Measurements from ENCODE around the gene SLC6A18. TPM values are rescaled to one million over a fixed set of nuclear protein-coding genes. Genes with fewer than 3 reads are reported as not detected.

Gene SLC6A18
- total and polyA plus RNA-seq, 2 of the 13 experiments (the other 11 are each of a cell fraction or from before 2014, with no cell fraction given), result not detected

GRCh38 chr5:1185629-1186350, 39.4 kb upstream of the SLC6A18 start (continued):
- TF ChIP-seq CEBPZ (IDR thresholded peaks at IDR 0.05; ENCODE audit: low read length), result no peak
- peak; percentile 34; the same call in 1 of the 2 replicates for TF ChIP-seq ZNF263 (CRISPR knock-in tag; IDR thresholded peaks at IDR 0.05)
- TF ChIP-seq FOSL2 (CRISPR knock-in tag; IDR thresholded peaks at IDR 0.05), result peak; percentile 42
- TF ChIP-seq NFIB (CRISPR knock-in tag; IDR thresholded peaks at IDR 0.05; ENCODE audit: borderline replicate concordance), result no peak
- TF ChIP-seq YEATS4 (CRISPR knock-in tag; IDR thresholded peaks at IDR 0.05; ENCODE audit: borderline replicate concordance), result peak; percentile 42; the same call in 1 of the 2 replicates
- TF ChIP-seq THRA (CRISPR knock-in tag; IDR thresholded peaks at IDR 0.05; ENCODE audit: borderline replicate concordance), result peak; percentile 72; the same call in 1 of the 2 replicates
- TF ChIP-seq ATF4 (CRISPR knock-in tag; IDR thresholded peaks at IDR 0.05), result no peak
- 0 out of 2 replicates have a peak, but pooled peaks have one; percentile 11 for TF ChIP-seq ZNF691 (CRISPR knock-in tag; IDR thresholded peaks at IDR 0.05; ENCODE audit: borderline replicate concordance, low read depth)
- 0 out of 2 replicates have a peak, but pooled peaks have one; percentile 50 for TF ChIP-seq JUND (CRISPR knock-in tag; IDR thresholded peaks at IDR 0.05)
- TF ChIP-seq ZNF609 (CRISPR knock-in tag; IDR thresholded peaks at IDR 0.05; ENCODE audit: borderline replicate concordance), result peak; percentile 94
- TF ChIP-seq ZMAT3 (CRISPR knock-in tag; conservative IDR thresholded peaks at IDR 0.05), result peak; percentile 90
- TF ChIP-seq MNT (IDR thresholded peaks at IDR 0.05), result no peak
- peak; percentile 82 for TF ChIP-seq TARDBP (CRISPR knock-in tag; IDR thresholded peaks at IDR 0.05)
- TF ChIP-seq HDAC6 (IDR thresholded peaks at IDR 0.05; ENCODE audit: low read depth, low read length), result no peak
- TF ChIP-seq SP5 (CRISPR knock-in tag; IDR thresholded peaks at IDR 0.05; ENCODE audit: borderline replicate concordance, low read depth), result peak; percentile 73

Measured in HepG2 (cell line).